Astrocyte of the cerebellum (primary cell): ENCODE results near the gene ANKRD63.

Source experiments
- DNase-seq: peaks from one replicate; pipeline ENCODE4 v3.0.0-alpha.2; 2011; ENCODE audit warnings: low read depth
- H3K4me3 ChIP-seq: 2 replicates; pipeline ENCODE4 v1.5.1; 2011; ENCODE audit warnings: mild to moderate bottlenecking, low read depth, low read length, moderate library complexity
- in situ Hi-C: cut with HindIII; loops from 2 replicates; pipeline ENCODE4 v1.10.0; 2017; ENCODE audit warnings: low sequenced_read_pairs
- TF ChIP-seq, protein P1 (sequence below): IDR thresholded peaks from 2 replicates; pipeline ENCODE4 v1.5.1; 2012; ENCODE audit warnings: low read length, low read depth, moderate library complexity, mild to moderate bottlenecking; ENCODE audit errors: missing control alignments

ANKRD63 gene

DNA sequence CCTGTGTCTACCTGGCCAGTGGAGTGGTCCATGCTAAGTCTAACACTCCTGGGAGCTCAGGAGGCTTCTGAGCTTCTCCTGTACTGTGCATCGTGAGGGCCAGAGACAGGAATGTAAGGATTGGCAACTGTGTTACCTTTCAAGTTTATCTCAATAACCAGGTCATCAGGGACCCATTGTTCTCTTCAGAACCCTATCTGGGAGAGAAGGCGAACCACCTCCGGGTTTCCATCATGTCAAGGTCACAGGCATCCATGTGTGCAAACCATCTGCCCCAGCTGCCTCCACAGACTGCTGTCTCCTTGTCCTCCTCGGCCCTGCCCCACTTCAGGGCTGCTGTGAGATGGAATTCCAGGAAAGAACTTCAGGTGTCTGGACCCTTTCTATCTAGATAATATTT is 5.9 kb downstream of the ANKRD63 start:
- no peak for DNase-seq
- TF ChIP-seq, protein P1, sequence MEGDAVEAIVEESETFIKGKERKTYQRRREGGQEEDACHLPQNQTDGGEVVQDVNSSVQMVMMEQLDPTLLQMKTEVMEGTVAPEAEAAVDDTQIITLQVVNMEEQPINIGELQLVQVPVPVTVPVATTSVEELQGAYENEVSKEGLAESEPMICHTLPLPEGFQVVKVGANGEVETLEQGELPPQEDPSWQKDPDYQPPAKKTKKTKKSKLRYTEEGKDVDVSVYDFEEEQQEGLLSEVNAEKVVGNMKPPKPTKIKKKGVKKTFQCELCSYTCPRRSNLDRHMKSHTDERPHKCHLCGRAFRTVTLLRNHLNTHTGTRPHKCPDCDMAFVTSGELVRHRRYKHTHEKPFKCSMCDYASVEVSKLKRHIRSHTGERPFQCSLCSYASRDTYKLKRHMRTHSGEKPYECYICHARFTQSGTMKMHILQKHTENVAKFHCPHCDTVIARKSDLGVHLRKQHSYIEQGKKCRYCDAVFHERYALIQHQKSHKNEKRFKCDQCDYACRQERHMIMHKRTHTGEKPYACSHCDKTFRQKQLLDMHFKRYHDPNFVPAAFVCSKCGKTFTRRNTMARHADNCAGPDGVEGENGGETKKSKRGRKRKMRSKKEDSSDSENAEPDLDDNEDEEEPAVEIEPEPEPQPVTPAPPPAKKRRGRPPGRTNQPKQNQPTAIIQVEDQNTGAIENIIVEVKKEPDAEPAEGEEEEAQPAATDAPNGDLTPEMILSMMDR: no peak
- H3K4me3 ChIP-seq: no peak overlapping the region
- in situ Hi-C loops: no loop called here

DNA sequence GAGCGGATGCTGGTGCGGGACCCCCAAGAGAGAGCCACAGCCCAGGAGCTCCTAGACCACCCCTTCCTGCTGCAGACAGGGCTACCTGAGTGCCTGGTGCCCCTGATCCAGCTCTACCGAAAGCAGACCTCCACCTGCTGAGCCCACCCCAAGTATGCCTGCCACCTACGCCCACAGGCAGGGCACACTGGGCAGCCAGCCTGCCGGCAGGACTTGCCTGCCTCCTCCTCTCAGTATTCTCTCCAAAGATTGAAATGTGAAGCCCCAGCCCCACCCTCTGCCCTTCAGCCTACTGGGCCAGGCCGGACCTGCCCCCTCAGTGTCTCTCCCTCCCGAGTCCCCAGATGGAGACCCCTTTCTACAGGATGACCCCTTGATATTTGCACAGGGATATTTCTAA is 6.9 kb downstream of the ANKRD63 start:
- in situ Hi-C loops: no loop called here
- no peak for DNase-seq
- TF ChIP-seq, protein P1: no peak
- no peak overlapping the region for H3K4me3 ChIP-seq

DNA sequence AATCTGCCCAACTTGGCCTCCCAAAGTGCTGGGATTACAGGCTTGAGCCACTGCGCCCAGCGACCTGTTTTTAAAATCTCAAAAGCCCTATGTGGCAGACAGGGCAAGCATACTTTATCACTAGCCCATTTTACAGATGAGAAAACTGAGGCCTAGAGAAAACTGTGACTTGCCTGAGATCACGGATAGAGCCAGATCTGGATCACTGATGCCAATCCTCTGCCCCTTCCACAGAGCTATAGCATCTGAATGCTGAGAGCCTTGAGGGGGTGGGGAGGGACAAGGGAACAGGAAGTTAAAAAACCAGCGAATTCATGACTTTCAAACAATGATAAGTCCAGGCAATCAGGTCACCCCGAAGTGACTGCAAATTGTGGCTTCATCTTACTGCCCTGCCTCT is 7.3 kb downstream of the ANKRD63 start:
- TF ChIP-seq, protein P1: no peak

DNA sequence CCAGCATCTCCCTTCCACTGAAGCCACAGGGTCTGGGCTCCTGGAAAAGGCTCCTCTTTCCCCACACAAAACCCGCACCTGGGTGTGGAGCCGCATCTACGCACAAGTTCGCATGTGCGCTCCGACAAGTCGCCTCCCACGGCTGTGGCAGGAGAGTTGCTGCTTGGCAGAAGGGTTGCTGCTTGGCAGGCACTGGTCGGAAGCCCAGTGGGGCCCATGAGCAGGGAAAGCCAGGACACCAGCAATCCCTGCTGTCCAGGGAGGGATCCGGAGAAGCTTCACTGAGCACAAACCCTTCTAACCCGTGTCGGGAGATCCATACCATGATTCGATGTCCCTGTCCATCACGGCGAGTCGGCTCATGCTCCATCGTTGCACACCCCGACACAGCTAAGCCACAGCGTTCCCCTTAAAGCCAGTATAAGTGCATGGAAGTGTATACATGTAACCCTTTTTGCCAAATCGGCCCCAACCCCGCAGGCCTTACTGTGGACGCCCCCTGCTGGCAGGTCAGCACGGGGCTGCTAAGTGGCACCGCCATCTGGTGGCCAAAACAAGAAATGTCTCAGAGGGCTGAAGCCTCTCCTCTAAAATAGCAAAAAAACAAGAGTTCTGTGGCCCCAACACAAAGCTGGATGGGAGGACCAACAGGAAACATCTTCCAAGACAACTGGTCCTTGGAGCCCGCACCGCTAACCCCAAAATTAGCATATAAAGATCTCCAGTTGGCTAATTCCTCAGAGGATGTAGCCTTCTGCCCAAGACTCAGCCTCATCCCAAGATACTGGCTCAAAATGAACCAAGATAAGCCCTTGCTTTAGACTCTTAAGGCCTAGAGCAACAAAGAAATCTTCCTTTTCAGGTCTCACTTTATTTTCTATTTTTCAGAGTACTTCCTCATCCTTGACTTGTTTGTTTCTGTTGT is 8.3 kb downstream of the ANKRD63 start:
- no peak overlapping the region for H3K4me3 ChIP-seq
- in situ Hi-C loops: loop anchor here (5.0 kb wide), 3 partner anchors 57 to 252 kb away; no protein-coding TSS in a partner anchor
- peak; percentile 68 for DNase-seq
- TF ChIP-seq, protein P1: peak; percentile 100

More for the DNA sequence above, 7.3 kb downstream of the ANKRD63 start:
- no peak for DNase-seq
- no peak overlapping the region for H3K4me3 ChIP-seq
- in situ Hi-C loops: no loop called here

DNA sequence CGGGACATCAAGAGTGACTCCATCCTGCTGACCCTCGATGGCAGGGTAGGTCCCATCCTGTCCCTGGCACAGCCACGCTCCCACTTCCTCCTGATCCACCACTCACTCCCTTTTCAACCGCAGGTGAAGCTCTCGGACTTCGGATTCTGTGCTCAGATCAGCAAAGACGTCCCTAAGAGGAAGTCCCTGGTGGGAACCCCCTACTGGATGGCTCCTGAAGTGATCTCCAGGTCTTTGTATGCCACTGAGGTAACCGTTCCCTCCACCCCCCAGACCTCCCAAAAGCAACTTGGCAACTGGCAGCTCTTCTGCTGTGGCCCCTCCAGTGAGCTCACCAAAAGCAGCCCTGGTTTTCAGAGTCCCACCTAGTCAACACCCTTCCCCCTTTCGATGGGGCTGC is 9.4 kb downstream of the ANKRD63 start:
- no peak overlapping the region for H3K4me3 ChIP-seq
- TF ChIP-seq, protein P1: no peak
- no peak for DNase-seq
- in situ Hi-C loops: loop anchor here (5.0 kb wide), 3 partner anchors 56 to 251 kb away; no protein-coding TSS in a partner anchor

DNA sequence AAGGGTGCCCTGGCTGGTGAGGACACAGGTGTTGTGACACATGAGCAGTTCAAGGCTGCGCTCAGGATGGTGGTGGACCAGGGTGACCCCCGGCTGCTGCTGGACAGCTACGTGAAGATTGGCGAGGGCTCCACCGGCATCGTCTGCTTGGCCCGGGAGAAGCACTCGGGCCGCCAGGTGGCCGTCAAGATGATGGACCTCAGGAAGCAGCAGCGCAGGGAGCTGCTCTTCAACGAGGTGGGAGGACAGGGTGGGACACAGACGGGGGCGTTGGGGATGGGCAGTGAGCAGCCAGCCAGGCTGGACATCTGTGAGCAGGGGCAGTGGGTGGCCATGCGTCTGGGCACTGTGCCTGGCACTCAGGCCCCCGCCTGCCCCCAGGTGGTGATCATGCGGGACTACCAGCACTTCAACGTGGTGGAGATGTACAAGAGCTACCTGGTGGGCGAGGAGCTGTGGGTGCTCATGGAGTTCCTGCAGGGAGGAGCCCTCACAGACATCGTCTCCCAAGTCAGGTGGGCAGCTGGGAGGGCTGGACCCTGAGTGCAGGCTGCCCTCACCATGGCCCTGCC is 10.3 kb downstream of the ANKRD63 start:
- H3K4me3 ChIP-seq: no peak overlapping the region
- in situ Hi-C loops: loop anchor here (5.0 kb wide), 3 partner anchors 55 to 250 kb away; no protein-coding TSS in a partner anchor
- TF ChIP-seq, protein P1: peak; percentile 33
- DNase-seq: no peak
